ENCODE data around the gene ARHGEF10L.

ARHGEF10L gene

GRCh38 chr1:17594690-17595601, 55.4 kb downstream of the ARHGEF10L start:
- no peak for DNase-seq

GRCh38 chr1:17595602-17595925, 56.1 kb downstream of the ARHGEF10L start:
- no peak for DNase-seq

- no peak for DNase-seq
Measured at GRCh38 chr1:17596186-17596585, 56.7 kb downstream of the ARHGEF10L start.

- DNase-seq: no peak
Measured at GRCh38 chr1:17596651-17597509, 57.4 kb downstream of the ARHGEF10L start.

- DNase-seq: no peak
Measured at GRCh38 chr1:17597651-17598050, 58.2 kb downstream of the ARHGEF10L start.

- DNase-seq: no peak
Measured at GRCh38 chr1:17598251-17598650, 58.8 kb downstream of the ARHGEF10L start.

GRCh38 chr1:17599291-17599953, 59.9 kb downstream of the ARHGEF10L start:
- no peak for DNase-seq

GRCh38 chr1:17599954-17600300, 60.4 kb downstream of the ARHGEF10L start:
- no peak for DNase-seq

GRCh38 chr1:17600321-17600720, 60.8 kb downstream of the ARHGEF10L start:
- no peak for DNase-seq

GRCh38 chr1:17601643-17602382, 62.3 kb downstream of the ARHGEF10L start:
- DNase-seq: no peak

GRCh38 chr1:17603091-17603841, 63.8 kb downstream of the ARHGEF10L start:
- DNase-seq: no peak

GRCh38 chr1:17605582-17606344, 66.3 kb downstream of the ARHGEF10L start:
- no peak for DNase-seq

- peak; percentile 67 for DNase-seq
Measured at GRCh38 chr1:17606826-17607440, 67.4 kb downstream of the ARHGEF10L start.

- DNase-seq: no peak
Measured at GRCh38 chr1:17607644-17608581, 68.4 kb downstream of the ARHGEF10L start.

- DNase-seq: no peak
Measured at GRCh38 chr1:17609529-17609928, 70.0 kb downstream of the ARHGEF10L start.

- no peak for DNase-seq
Measured at GRCh38 chr1:17610085-17610484, 70.6 kb downstream of the ARHGEF10L start.

- DNase-seq: no peak
Measured at GRCh38 chr1:17610713-17611112, 71.2 kb downstream of the ARHGEF10L start.

- DNase-seq: no peak
Measured at GRCh38 chr1:17611991-17612390, 72.5 kb downstream of the ARHGEF10L start.

- no peak for DNase-seq
Measured at GRCh38 chr1:17612831-17613230, 73.3 kb downstream of the ARHGEF10L start.

GRCh38 chr1:17614586-17614985, 75.1 kb downstream of the ARHGEF10L start:
- DNase-seq: no peak
